Inferior parietal cortex (tissue), 1 donor: ENCODE data around the gene STX1A.
"Not testable (repeated sequence)": the region's sequence is repeated elsewhere in the genome, so short reads cannot be mapped to it uniquely, and the experiment has no call there.

Experiments
- DNase-seq: peaks from one replicate; pipeline ENCODE4 v3.0.0-alpha.2; 2016; ENCODE audit errors: extremely low spot score

STX1A gene

DNA sequence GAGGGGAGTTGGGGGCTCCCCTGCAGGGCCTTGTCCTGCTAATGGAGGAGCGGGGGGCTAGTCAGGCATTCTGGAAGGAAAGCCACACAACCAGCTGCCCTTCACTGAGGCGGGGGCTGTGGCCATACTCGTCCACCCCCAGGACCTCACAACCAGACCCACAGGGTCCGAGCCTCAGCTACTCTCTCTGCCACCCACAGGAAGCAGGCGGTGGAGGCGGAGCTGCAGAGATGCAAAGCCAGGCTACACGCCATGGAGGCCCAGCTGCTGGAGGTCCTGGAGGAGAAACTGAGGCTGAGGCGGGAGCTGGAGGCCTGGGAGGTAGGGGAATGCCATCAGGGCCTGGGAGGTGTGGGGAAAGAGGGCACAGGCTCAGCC is 16.0 kb upstream of the STX1A start:
- no peak for DNase-seq

DNA sequence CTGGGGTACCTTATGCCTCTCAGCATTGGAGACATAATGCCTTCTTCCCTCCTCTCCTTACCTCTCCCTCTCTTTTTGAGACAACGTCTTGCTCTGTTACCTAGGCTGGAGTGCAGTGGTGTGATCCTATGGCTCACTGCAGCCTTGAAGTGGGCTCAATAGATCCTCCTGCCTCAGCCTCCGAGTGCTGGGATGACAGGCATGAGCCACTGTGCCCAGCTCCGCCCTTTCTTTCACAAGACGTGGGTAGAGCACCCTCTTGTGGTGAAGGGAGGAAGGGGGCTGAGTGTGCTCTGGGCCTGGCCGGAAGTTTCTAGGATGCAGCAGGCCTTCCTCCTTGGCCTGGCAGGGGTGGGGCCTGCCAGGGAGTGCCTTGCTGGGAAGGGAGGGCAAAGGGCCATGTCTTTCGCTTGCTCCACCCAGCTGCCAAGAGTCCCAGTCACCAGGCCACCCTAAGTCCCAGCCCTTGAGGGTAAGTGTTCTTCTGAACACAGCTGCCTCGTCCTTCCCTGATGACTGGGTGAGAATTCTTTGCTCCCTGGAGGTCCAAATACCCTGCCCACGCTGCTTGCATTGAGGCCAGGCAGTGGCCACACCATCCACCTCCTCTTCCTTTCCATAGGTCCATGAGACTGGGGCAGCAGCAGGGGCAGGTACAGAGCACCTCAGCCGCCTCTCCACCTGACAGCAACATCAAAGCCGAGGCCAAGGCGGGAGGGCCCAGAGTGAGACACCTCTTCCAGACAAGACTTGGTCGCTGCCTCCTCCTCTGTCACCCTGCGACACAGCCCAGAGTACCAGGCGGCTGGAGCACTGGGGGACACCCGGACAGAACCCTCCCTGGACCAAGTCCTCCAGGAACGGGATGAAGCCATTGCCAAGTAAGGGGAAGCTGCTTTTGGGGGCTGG is 15.4 kb upstream of the STX1A start:
- peak; percentile 65 for DNase-seq

DNA sequence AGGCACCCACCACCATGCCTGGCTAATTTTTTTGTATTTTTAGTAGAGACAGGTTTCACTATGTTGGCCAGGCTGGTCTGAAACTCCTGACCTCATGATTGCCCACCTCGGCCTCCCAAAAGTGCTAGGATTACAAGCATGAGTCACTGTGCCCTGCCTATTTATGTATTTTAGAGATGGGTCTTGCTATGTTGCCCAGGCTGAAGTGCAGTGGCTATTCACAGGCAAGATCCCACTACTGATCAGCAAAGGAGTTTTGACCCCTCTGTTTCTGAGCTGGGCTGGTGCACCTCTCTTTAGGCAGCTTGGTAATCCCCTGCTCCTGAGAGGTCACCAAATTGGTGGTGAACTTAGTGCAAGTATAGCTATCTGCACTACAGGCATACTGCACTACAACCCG is 12.9 kb upstream of the STX1A start:
- DNase-seq = no peak

DNA sequence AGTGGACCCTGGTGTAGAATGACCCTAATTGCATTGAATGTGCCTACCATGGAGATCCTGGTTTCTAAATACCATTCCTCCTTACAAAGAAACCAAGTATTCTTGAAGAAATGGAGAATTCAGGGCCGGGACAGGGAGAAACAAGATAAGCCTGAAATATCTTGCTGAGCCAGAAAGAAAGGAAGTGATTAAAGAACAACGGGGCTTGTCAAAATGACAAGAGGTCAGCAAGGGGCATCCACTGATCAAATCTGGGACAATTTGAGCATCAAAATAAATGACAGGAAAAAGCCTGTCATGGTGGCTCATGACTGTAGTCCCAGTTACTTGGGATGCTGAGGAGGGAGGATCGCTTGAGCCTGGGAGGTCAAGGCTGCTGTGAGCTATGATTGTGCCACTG is 11.0 kb upstream of the STX1A start:
- no peak for DNase-seq

DNA sequence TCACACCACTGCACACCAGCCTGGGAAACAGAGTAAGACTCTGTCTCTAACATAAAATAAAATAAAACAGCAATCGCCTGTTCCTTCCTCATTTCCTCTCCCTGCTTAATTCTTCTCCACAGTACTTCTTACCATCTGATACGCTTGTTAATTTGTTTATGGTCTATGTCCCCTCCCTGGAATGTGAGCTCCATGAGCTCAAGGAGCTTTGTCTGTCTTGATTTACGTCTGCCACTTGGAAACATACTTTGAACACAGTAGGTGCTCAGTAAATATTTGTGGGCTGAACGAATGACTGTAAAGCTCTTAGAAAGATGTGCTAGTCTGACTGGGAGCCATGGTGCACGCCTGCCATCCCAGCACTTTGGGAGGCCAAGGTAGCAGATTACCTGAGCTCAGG is 9.1 kb upstream of the STX1A start:
- DNase-seq = no peak

DNA sequence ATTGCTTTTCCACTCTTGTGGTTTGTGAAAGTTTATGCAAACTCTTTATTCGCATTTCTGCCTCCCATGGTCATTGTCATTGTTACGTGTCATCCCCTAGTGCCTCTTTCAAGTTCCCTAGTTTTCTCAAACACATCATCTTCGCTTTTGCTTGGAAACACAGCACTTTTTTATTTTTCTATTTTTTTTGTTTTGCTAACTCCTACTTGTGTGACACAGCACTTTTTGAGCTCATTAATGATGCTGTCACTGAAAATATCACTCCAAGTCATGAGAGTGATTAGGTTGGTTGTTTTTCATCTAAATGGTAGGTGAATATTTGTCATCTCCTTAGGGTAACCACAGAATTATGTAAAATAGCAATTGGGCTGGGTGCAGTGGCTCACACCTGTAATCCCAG is 8.5 kb upstream of the STX1A start:
- no peak for DNase-seq

DNA sequence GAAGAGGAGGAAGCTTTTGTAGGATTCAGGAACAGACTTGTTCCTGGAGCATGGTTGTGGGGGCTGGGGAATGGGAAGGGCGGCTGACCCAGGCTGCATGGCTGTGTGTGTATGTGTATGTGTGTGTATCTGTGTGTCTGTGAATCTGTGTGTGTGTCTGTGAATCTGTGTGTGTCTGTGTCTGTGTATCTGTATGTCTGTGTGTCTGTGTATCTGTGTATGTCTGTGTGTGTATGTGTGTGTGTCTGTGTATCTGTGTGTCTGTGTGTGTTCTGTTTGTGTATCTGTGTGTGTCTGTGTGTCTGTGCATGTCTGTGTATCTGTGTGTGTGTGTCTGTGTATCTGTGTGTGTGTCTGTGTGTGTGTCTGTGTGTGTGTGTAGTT is 6.6 kb upstream of the STX1A start:
- no peak for DNase-seq

DNA sequence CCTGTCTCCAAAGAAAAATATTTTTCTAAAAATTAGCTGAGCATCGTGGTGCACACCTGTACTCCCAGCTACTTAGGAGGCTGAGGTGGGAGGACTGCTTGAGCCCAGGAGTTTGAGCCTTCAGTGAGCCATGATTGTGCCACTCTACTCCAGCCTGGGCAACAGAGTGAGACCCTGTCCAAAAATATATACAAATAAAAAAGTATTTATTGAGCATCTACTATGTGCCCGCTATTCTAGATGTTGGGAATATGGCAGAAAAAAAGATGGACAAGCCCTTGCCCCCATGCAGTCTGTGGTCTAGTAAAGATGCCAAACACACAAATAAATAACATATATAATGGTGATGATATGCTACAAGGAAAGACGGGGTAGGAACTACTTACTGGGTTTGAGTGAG is 4.3 kb upstream of the STX1A start:
- DNase-seq = no peak

DNA sequence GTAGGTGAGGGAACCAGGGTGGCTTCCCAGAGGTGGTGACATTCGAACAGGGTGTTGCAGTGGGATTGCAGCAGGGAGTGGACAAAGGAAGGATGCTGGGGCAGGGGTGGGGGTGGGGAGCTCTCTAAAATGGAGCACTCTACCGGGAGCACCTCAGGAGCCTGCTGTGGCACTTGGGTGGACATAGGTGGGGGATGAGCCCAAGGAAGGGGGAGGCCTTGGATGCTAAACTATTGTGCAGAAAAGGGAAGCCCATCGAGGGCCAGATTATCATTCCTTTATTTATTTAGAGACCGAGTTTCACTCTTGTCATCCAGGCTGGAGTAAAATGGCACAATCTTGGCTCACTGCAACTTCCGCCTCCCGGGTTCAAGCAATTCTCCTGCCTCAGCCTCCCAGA is 3.3 kb upstream of the STX1A start:
- no peak for DNase-seq

DNA sequence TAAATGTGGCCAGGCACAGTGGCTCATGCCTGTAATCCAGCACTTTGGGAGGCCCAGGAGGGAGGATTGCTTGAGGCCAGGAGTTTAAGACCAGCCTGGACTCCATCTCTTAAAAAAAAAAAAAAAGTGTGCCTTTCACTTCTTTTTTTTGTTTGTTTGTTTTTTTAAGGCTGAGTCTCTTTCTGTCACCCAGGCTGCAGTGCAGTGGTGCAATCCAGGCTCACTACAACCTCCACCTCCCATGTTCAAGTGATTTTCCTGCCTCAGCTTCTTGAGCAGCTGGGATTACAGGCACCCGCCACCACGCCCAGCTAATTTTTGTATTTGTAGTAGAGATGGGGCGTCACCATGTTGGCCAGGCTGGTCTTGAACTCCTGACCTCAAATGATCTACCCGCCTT is 2.7 kb upstream of the STX1A start:
- not testable (repeated sequence) for DNase-seq

DNA sequence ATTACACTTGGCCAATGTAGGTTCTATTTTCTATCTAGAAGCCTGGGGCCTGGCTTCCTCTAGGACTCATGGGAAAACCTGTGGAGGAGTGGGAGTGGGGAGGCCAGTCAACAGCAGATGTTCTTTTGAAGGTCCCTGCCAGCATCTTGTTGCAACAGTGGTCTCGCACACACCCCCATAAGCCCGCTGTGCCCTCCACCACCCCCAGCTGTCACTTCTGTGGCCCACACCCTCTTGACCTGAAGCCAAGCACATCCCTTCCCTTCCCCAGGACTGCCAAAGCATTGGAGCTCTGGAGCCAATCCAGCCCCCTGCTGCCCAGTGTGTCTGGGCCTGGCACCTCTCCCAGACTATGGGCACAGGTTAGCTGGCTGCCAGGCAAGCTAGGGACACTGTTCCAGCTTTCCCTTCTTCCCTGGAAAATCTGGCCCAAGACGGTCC is 1.9 kb upstream of the STX1A start:
- DNase-seq = no peak

DNA sequence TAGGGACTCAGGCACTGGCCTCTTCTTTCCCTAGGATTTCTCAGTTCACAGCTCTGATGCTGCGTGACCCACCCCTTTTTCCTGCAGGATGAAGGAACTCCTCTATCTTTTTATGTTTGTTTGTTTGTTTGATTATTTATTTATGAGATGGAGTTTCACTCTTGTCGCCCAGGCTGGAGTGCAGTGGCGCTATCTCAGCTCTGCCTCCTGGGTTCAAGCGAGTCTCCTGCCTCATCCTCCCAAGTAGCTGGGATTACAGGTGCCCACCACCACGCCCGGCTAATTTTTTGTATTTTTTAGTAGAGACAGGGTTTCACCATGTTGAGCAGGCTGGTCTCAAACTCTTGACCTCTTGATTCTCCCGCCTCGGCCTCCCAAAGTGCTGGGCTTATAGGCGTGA is 974 bp upstream of the STX1A start:
- not testable (repeated sequence) for DNase-seq

DNA sequence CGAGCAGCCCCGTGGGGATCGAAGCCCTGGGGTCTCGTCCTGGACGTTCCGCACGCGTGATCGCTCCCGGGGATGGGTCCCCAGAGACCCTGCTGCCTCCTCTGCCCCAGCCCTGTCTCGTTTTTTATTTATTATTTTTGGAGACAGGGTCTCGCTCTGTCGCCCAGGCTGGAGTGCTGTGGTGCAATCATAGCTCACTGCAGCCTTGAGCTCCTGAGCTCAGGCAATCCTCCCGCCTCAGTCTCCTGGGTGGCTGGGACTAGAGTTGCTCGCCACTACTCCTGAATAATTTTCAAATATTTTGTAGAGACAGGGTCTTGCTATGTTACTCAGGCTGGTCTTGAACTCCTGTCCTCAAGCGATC is 319 bp upstream of the STX1A start:
- DNase-seq = no peak

DNA sequence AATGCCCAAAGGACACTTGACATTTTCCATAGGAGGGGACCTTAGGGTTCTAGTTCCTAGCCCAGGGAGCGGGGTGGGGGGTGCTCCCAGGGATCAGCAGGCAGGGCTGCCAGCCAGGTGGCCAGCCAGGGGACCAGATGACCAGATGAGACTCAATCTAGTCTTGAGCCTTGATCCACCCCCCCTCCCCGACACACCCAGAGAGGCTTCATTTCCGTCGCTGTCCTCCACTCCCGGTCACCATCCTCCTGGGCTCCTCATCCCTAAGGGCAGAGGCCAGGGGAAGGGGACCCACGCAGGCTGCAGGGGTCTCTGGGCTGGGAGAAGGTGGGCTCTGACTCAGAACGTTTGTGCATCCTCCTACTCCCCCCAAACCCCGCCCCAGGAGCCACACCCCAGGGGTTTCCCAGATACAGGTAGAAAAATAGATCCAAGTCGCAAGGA is 1.0 kb downstream of the STX1A start:
- DNase-seq = no peak

DNA sequence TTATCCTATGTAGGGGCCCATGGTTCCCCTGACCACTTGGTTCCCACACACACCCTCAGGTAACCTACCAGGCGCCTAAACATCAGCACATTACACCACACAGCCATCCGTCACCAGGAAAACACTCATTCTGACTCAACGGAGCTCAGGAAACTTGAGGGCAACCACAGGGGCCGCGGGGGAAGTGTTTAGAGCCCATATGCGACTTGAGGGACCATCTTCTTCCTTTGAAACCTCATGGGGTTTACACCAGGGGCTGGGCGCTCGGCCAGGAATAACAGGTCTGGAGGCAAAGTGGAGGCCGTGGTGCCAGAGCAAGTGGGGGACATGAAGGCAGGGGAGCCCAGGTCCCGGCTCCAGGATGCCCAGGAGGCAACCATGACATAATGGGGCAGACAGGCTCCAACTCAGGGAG is 1.5 kb downstream of the STX1A start:
- no peak for DNase-seq

DNA sequence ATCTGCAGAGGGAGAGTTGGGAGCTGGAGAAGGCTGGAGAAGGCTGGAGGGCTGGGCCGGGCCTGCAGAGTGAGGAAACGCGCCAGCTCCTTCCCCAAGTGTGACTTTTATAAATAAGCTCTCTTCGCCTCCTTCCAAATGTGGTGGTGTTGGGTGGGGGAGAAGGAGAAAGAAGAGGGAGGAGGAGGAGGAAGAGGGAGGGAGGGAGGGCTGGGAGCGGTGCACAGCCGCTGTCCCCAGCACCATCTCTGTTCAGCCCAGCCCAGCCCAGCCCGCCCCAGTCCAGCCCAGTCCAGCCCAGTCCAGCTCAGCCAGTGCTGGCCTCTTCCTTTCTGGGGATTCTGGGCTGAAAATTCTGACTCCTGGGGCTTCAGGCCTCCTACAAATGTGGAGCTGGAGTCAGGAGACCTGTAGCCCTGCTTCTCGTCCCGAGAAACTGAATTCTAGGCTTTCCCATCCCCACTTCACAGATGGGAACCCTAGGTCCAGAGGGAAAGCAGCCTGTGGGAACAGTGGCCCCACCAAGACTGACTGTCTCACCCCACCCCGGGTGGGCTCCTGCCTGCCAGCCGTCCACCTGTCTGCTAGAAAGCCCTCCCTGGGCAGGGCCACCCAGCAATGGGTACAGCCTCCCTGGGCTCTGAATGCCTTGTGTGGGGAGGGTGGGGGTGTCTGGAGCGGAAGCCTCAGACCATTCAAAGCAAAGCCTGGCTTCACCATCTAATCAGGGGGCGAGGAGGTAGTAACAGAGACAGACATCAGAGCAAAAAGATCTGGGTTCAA is 2.3 kb downstream of the STX1A start:
- DNase-seq = no peak

DNA sequence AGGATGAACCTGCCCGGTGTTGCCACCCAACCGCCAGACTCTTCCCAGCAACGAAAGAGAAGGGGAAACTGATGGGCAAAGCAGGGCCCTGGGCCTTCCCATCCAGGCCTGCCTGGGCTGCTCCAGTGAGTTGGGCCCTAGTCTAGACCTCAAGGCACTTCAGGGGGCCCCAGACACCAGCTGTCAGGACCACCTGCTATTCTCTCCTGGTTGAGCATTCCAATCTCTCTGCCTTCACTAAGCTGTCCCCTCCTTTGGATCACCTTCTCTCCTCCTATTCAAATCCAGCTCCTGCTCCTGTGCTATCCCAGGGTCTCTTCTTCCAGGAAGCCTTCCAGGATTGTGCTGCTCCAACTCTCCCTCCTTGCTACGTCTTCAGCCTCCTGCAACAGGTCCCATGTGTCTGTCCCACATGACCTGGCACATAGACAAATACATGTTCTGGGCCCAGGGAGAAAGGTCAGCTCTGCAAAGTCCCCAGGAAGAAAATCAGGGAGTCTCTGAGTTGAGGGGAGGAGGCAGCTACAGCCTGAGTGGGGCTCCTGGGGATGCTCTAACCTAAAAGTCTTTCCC is 3.1 kb downstream of the STX1A start:
- DNase-seq = no peak

DNA sequence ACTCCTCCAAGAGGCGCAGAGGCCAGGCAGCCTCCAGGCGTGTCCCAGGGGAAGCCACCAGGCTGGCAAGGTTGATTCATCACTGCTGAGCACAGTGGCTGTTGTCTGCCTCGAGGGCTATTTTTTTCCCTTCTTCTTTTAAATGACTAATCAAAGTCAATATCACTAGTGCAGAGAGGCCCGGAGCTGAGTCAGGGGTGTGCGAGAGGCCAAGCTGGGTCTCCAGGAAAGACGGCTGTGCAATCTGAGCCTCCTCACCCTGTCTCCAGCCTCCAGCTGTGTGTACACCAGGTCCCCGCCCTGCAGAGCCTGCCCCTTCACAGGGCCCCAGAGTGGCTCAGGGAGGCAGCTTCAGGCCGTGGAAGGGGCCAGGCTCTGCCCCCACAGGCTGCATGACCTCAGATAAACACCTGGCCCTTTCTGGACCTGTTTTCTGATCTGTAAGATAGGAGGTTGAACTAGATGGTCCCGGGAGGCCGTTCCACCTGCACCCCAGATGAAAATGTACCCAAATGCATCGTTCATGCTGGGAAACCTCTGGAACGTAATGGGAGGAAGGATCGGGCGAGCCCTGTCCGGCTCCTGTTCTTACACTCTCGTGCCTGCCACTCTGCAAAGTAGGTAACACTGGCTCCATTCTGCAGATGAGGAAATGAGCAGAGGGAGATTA is 3.7 kb downstream of the STX1A start:
- DNase-seq = no peak

DNA sequence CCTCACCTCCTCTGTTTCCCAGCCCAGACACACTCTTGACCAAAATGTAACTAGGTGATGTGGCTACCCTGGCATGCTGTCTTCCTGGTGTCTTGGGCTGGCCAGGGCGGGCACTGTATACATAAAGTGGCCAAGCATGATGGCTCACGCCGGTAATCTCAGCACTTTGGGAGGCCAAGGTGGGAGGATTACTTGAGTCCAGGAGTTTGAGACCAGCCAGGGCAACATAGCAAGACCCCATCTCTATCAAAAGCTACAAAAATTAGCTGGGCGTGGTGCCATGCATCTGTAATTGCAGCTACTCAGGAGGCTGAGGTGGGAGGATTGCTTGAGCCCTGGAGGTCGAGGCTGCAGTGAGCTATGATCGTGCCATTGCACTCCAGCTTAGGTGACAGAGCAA is 6.2 kb downstream of the STX1A start:
- not testable (repeated sequence) for DNase-seq

DNA sequence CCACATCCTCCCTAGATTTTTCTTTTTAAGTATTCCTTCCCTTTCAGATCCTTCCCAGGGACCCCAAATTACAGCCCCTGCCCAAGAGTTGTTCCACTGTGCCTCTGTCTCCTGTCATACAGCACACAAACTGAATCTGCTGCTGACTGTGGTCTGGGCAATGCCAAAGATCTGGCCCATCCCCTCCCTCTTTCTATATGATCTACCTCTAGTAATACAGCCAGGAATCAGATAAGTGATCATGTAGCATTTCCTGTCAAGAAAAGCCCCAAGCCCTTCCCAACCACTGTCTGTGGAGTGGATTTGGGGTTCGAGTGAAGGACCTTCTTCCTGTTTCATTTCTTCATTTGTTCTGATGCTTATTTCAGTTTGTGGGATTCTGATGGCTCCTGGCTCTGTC is 6.7 kb downstream of the STX1A start:
- no peak for DNase-seq

DNA sequence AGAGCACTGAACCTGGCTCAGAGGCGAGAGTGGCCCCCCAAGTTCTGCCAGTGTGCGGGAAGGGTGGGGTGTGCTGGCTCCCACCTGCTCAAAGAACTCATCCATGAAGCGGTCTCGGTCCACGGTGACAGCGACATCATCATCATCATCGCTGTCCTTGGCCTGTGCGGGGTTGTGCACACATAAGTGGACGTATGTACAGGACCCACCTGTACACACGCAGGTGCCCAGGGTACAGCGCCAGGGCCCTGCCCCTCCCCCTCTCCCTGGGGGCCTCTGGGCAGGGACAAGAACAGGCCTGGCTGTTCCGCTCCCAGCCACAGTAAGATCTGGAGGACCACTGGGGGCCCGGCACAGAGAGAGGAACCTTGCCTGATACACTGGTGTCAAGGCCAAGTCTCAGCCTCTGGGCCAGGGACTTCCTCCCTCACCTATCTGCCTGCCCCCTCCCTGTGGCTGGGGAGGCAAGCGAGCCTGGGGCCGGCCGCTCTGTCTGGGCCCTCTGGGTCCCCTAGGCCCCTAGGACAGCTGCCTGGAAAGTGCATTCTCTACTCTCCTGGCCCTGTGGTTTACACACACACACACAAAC is 10.4 kb downstream of the STX1A start:
- DNase-seq = no peak
